Measurements from ENCODE around the gene PCBP3. TPM values are rescaled to one million over a fixed set of nuclear protein-coding genes. Genes with fewer than 3 reads are reported as not detected.

PCBP3 gene
- total and polyA plus RNA-seq, 2 of the 13 experiments (the other 11 are each of a cell fraction or from before 2014, with no cell fraction given) = not detected

DNA sequence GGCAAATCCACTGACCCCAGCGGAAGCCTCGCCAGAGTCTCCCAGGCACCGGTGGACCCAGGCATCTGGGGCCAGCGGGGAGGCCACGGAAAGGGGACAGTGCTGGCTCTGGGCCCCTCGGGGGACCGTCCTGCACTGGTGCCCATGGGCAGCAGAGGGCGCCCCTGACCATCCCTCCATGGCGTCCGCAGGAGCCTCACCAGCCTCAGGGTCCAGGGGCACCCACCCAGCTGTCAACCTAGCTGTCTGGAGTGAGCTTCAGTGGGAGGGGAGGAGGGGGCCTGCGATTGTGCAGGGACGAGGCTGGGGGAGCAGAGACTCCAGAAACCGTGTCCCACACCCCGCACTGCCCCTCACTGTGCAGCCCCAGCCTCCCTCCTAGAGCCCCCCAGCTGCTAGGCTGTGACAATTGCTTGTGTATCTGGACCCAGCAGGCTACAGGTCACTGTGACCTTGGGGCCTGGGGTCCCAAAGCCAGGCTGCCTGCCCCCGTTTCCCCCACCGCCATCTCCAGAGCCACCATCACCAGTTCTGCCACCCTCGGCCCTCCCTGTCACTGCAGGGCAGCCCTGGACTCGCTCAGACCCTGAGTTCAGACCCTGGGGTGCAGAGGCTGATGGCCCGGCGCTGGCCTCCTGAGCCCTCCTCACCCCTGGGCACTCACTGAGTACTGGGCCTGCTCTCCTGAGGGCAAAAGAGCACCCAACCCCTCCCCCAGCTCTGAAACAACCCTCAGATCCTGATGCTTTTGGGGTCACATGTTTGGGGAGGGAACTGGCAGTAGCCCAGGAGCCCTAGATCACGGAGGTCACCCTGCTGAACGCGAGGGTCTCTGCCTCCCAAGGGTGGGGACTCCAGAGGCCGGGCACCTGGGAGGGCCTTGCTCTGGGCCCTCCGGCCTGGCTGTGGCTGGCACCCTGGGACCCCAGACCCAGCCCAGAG is 327.4 kb downstream of the PCBP3 start (continued):
- TF ChIP-seq JUN (CRISPR knock-in tag; IDR thresholded peaks at IDR 0.05) (no peak), FOSL2 (CRISPR knock-in tag; IDR thresholded peaks at IDR 0.05) (peak; percentile 35; the same call in 1 of the 2 replicates), SMAD3 (CRISPR knock-in tag; IDR thresholded peaks at IDR 0.05) (no peak), TAF15 (IDR thresholded peaks at IDR 0.05; ENCODE audit: low read depth, low read length, poor library complexity, severe bottlenecking) (peak; percentile 38), ZNF605 (CRISPR knock-in tag; IDR thresholded peaks at IDR 0.05) (no peak), ERF (CRISPR knock-in tag; IDR thresholded peaks at IDR 0.05) (peak; percentile 60; the same call in 1 of the 2 replicates), DBP (CRISPR knock-in tag; IDR thresholded peaks at IDR 0.05; ENCODE audit: not compliant biosample characterization) (no peak), NCOA1 (CRISPR knock-in tag; IDR thresholded peaks at IDR 0.05) (no peak), CHD2 (IDR thresholded peaks at IDR 0.05; ENCODE audit: low read depth, low read length) (no peak), ZNF598 (CRISPR knock-in tag; IDR thresholded peaks at IDR 0.05; ENCODE audit: borderline replicate concordance) (0 out of 2 replicates have a peak, but pooled peaks have one; percentile 26), HDAC1 (CRISPR knock-in tag; IDR thresholded peaks at IDR 0.05) (0 out of 2 replicates have a peak, but pooled peaks have one; percentile 33), ATAD3A (CRISPR knock-in tag; IDR thresholded peaks at IDR 0.05) (no peak), CCDC6 (CRISPR knock-in tag; IDR thresholded peaks at IDR 0.05) (no peak), NFYB (CRISPR knock-in tag; IDR thresholded peaks at IDR 0.05) (no peak), STAG1 (CRISPR knock-in tag; IDR thresholded peaks at IDR 0.05) (peak; percentile 95), GATA4 (IDR thresholded peaks at IDR 0.05; ENCODE audit: borderline replicate concordance, low read depth) (no peak), ZSCAN29 (CRISPR knock-in tag; conservative IDR thresholded peaks at IDR 0.05) (no peak)
- TF ChIP-seq, protein P1, sequence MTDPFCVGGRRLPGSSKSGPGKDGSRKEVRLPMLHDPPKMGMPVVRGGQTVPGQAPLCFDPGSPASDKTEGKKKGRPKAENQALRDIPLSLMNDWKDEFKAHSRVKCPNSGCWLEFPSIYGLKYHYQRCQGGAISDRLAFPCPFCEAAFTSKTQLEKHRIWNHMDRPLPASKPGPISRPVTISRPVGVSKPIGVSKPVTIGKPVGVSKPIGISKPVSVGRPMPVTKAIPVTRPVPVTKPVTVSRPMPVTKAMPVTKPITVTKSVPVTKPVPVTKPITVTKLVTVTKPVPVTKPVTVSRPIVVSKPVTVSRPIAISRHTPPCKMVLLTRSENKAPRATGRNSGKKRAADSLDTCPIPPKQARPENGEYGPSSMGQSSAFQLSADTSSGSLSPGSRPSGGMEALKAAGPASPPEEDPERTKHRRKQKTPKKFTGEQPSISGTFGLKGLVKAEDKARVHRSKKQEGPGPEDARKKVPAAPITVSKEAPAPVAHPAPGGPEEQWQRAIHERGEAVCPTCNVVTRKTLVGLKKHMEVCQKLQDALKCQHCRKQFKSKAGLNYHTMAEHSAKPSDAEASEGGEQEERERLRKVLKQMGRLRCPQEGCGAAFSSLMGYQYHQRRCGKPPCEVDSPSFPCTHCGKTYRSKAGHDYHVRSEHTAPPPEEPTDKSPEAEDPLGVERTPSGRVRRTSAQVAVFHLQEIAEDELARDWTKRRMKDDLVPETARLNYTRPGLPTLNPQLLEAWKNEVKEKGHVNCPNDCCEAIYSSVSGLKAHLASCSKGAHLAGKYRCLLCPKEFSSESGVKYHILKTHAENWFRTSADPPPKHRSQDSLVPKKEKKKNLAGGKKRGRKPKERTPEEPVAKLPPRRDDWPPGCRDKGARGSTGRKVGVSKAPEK (CRISPR knock-in tag; IDR thresholded peaks at IDR 0.05; ENCODE audit: borderline replicate concordance) = no peak
- TF ChIP-seq, protein P2, sequence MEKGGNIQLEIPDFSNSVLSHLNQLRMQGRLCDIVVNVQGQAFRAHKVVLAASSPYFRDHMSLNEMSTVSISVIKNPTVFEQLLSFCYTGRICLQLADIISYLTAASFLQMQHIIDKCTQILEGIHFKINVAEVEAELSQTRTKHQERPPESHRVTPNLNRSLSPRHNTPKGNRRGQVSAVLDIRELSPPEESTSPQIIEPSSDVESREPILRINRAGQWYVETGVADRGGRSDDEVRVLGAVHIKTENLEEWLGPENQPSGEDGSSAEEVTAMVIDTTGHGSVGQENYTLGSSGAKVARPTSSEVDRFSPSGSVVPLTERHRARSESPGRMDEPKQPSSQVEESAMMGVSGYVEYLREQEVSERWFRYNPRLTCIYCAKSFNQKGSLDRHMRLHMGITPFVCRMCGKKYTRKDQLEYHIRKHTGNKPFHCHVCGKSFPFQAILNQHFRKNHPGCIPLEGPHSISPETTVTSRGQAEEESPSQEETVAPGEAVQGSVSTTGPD (CRISPR knock-in tag; IDR thresholded peaks at IDR 0.05) = peak; percentile 36; the same call in 1 of the 2 replicates
- TF ChIP-seq, protein P3, sequence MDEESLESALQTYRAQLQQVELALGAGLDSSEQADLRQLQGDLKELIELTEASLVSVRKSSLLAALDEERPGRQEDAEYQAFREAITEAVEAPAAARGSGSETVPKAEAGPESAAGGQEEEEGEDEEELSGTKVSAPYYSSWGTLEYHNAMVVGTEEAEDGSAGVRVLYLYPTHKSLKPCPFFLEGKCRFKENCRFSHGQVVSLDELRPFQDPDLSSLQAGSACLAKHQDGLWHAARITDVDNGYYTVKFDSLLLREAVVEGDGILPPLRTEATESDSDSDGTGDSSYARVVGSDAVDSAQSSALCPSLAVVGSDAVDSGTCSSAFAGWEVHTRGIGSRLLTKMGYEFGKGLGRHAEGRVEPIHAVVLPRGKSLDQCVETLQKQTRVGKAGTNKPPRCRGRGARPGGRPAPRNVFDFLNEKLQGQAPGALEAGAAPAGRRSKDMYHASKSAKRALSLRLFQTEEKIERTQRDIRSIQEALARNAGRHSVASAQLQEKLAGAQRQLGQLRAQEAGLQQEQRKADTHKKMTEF (CRISPR knock-in tag; IDR thresholded peaks at IDR 0.05) = 0 out of 2 replicates have a peak, but pooled peaks have one; percentile 16
- TF ChIP-seq, protein P4, sequence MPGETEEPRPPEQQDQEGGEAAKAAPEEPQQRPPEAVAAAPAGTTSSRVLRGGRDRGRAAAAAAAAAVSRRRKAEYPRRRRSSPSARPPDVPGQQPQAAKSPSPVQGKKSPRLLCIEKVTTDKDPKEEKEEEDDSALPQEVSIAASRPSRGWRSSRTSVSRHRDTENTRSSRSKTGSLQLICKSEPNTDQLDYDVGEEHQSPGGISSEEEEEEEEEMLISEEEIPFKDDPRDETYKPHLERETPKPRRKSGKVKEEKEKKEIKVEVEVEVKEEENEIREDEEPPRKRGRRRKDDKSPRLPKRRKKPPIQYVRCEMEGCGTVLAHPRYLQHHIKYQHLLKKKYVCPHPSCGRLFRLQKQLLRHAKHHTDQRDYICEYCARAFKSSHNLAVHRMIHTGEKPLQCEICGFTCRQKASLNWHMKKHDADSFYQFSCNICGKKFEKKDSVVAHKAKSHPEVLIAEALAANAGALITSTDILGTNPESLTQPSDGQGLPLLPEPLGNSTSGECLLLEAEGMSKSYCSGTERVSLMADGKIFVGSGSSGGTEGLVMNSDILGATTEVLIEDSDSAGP (CRISPR knock-in tag; IDR thresholded peaks at IDR 0.05; ENCODE audit: borderline replicate concordance) = 0 out of 2 replicates have a peak, but pooled peaks have one; percentile 29

Measured in HepG2 (cell line).